ENCODE data around the gene IL18.
"Not testable (repeated sequence)": the region's sequence is repeated elsewhere in the genome, so short reads cannot be mapped to it uniquely, and the experiment has no call there.

The IL18 gene

DNA sequence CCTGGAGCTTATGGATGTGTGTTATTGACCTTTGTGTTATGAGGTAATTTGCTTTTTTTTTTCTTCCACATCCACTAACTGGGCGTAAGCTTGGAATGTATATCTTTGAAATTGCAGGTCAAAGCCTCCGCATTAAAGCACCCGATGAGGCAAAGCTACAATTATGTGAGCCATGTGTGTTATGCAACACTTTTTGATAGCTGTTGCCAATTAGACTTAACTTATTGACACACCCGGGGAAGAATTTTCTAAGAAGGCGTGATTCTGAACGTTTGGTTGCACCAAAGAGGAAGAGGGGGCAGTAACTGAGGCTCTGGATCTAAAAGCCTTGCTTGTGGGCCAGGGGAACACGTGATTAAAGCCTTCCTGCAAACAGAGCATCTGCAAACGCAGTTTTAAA, 2.7 kb upstream of the IL18 start:
- DNase-seq, result no peak

DNA sequence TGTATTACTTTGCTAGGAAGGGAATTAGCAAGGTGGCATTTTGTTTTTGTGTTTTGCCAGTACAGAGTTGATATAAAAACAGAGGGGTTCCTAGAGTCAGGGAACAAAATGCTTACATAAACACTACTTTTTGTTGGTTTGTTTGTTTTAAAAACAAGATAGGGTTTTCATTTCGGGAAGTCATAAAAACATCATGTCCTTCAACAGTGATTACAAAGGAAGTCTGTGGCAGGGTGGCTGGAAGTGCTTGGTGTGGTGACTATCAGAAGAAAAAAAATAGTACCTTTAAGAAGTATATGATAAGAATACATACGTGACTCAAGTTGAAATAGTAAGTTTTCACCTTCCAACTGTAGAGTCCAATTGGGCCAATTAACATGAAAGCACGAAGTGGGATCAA, 1.2 kb upstream of the IL18 start:
- DNase-seq, result no peak

- no peak for DNase-seq
Measured at GRCh38 chr11:112162761-112163546, 940 bp downstream of the IL18 start.

DNA sequence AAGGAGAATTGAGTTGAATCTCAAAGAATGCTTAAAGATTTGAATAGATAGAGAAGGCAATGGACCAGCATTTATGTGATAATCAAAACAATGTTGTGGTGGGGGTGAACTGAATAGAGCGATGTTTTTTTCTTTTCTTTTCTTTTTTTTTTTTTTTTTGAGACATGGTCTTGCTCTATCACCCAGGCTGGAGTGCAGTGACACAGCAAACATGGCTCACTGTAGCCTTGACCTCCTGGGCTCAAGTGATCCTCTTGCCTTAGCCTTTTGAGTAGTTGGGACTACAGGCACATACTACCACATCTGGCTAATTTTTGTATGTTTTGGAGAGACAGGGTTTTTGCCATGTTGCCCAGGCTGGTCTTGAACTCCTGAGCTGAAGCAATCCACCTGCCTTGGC, 1.7 kb downstream of the IL18 start:
- DNase-seq, result not testable (repeated sequence)

DNA sequence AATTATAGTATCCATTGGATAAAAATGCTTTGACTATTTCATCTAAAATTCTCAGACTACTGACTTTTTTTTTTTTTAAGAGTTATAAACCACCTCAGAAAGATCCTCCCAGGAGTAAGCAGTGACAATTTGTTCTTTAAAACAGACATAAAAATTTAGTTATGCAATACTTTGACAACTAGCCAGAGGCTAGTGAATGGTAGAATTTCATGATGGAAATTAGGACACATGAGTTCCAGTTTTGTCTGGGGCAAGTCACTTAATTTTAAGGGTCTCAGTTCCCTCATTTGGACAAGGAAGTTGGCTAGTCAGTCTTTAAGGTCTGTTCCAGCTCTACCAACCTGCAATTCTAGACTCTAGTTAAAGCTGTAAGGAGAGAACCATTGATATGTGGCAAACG, 2.9 kb downstream of the IL18 start:
- DNase-seq, result no peak

DNA sequence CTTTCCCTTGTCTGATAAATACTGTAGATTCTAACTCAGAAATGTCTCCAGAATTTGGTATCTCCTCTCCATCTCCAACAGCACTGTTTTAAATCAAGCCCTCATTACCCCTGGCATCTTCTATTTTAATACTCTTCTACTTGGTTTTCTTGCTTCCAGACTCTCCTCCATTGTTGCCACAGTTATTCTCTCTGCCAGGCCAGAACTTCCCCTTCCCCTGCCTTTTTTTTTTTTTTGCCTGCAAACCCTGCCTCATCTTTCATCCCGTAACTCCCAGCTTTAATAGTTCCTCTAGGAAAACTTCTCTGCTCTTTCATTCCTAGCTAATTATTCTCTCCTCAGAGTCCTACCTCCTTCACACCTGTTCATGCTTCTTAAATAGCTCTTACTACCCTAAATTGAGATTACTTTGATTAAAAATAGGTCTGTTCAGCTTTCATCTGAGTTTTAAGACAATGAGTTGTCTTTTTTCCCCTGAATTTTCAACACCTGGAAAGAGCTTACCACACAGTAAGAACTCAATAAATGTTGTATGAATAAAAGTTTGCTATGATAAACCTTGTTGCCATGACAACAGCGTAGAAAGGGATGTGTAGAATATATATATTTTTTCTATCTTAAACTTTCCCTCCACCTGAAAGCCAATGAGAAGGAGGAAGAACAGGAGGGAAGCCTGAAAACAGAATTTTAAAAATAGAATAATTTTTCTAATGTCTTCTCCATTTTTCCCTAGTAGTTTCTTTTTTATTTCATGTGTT, 3.6 kb downstream of the IL18 start:
- DNase-seq, result no peak

GRCh38 chr11:112159098-112160065, 4.5 kb downstream of the IL18 start:
- no peak for DNase-seq

DNA sequence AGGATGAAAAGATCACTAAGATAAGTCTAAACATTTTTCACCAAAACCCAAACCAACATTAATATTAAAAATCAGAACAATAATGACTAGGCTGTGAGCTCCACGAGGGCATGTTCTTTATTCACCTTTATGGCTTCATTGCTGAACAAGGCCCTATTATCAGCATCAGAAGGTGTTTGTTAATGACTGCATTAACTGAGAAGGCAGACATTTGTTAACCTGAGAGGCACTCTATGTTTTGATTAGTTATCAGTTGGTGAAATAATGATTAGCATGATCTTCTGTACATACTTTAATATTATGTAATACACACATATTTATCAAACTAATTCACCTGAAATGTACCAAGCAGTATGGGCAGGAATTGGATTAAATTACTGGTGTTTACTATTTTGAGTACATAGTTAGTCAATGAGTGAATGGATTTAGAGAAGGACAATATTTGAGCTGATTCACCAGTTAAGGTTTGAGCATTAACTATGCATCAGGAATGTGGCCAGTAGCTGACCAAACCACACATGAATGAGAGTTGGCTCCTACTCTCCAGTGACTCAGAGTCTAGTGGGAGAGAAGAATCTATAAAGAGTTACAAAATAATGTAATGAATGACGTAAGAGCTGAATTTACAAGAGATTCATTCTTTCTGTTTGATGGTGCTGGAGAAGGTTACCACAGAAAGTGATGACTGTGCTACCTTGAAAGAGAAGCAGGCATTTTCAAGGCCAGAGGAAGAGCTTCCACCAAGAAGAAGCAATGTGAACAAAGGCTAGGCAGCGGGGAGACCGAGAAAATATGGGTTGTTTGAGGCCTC, 6.7 kb downstream of the IL18 start:
- peak; percentile 56 for DNase-seq

- DNase-seq, result no peak
Measured at GRCh38 chr11:112156153-112156955, 7.5 kb downstream of the IL18 start.

GRCh38 chr11:112150517-112150916, 13.4 kb downstream of the IL18 start:
- no peak for DNase-seq

- no peak for DNase-seq
Measured at GRCh38 chr11:112143597-112143996, 20.3 kb downstream of the IL18 start.

DNA sequence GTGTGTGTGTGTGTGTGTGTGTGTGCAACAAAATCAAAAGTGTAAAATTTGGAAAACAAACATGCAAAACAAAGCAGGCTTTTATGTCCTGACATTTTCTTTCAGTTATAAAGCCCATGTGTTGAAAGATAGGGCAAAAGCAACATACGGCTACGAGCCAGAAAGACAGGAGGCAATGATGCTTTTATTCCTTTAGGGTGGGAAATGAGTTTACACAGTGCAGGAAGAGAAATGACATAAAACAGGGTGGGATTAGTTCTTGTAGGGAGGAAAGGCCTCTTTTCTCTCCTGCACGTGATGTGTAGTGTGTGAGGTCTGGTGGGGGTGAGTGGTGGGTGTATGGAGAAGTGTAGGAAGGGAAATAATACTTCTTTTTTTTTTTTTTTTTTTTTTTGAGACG, 29.4 kb downstream of the IL18 start:
- DNase-seq, result no peak

- no peak for DNase-seq
Measured at GRCh38 chr11:112132737-112133136, 31.2 kb downstream of the IL18 start.

DNA sequence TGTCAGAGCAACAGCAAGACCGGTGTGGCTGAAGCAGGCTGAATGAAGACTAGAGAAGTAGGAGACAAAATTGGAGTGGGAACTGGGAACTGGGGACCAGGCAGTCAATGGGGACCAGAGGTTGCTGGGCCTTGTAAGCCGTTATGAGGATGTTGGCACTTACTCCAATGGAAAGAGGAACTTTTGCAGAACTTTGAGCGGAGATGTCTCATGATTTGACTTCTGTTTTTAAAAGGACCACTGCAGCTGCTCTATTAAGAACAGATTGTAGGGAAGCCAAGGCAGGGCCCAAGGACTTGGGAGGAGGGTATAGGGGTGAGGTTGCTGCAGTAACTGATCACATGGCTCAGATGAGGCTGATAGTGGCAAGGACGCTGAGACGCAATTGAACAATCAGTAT, 34.2 kb downstream of the IL18 start:
- DNase-seq, result no peak

DNA sequence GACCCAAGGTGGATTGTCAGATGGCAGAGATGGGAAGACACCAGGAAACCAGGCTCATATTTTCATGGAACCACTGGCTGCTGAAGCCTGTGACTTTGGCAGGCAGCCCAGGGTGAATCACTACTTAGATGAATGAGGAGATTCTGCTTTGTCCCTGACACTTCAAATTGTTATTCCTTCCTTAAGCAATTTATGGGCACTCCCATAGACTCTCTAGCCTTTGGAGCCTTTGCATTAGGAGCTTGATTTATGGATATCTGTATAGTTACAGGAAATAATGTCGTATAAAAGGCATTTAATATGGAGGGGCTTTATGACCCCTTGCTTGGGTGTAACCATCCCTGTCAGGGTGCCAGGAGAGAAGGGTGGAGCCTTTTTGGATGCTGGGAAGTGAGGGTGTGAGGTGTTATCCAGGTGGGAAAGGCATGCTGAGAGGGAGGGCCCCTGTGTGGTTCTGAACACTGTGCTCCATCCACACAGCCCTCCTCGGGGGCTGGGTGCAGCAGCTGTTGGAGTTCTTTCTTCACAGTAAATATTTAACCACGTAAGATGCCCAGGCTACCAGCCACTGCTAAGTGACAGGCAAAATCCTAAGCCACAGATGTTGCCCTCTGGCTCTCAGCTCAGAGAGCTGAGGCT, 35.3 kb downstream of the IL18 start:
- DNase-seq, result peak; percentile 18

DNA sequence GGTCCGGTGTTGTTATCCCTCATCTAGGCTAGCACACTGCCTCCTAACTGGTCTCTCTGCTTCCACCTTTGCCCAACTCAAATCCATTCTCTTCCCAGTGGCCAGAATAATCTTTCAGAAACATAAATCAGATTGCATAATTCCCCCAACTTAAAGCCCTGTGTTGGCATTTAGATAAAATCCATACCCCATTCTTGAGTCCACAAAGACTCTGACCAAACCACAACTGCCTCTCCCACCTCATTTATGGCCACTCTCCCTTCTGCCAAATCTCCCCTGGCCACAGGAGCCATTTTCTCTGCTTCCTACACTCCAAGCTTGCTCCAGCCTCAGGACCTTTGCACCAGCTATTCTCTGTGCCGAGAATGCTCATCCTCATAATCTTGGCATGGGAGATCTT, 36.8 kb downstream of the IL18 start:
- no peak for DNase-seq

DNA sequence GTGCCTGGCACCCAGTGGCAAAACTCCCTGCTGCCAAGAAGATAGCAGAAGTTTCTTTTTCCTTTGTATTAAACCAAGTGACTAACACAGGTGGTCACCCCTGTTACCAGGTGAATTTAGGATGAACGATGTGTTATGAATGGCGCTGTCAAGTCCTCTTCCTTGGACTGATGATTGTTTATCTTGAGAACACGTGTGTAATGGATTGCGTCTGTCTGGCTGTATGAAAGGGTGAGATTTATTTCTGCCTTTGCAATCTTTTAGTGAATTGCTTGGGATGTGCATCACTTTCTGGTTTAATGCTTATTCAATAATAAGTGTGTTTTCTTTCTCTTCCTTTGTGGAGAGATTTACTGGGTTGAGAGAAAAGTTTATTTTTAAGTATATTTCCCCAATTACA, 40.8 kb downstream of the IL18 start:
- no peak for DNase-seq

GRCh38 chr11:112121981-112122615, 41.8 kb downstream of the IL18 start:
- DNase-seq, result no peak

DNA sequence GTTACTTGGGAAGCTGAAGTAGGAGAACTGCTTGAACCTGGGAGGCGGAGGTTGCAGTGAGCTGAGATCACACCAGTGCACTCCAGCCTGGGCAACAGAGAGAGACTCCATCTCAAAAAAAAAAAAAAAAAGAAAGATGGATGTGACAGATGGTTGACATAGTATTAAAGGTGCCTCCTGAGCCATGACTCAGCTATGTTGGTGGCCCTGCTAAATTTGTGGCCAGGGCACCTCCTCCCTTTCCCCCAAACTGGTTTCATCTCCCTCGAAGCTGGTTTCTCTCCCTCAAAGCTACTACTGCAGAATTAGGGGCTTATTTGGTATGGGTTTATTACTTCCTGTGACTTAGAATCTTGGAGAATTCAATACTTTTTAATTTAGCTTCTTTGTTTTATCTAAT, 45.7 kb downstream of the IL18 start:
- DNase-seq, result no peak

DNA sequence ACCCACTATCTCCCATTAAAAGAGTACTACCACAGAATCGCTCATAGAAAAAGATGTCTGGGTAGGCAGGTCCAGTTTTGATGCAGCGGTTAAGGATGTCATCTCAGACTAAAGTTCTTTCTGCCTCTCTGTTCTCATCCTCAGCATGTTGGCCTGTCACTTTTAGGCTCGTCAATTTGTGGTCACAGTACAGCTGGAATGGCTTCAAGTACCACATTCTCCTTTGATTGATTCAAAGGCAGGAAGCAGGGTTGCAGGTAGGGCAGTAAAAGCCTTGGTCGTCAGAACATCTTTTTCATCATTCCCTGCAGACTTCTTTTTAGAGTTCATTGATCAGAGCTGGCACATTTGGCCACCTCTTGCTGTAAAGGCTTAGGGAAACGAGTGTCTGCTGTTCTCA, 48.5 kb downstream of the IL18 start:
- no peak for DNase-seq

- DNase-seq, result no peak
Measured at GRCh38 chr11:112114460-112114859, 49.4 kb downstream of the IL18 start.

Data from T1000 (cell line).